Measurements from ENCODE around the gene STAG1.
A peak's percentile ranks its signal among the peaks of the same experiment; 100 is the strongest.

Gene STAG1

DNA sequence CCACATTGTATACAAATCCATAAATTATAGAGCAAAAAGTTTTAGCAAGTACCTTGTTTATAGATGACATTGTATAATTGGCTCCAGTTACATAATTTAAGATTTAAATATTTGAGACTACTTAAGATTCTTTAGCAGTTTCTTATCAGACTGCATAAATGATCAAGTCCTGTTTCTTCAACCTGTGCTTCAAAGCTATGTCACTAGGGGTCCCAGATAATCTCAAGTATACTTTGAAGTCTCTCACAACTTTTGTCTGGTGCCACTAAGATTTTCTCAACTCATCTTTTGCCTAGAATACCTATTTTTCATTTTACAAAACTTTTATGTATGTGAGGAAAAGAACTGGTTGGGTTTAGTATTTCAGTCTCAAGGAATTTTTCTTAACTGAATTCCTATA is 205.5 kb downstream of the STAG1 start:
- Histone ChIP-seq H4K20me1 (ENCODE audit: insufficient read depth, low read length, poor library complexity, severe bottlenecking) (no peaks in the 10 kb centered on the region), H3K9ac (ENCODE audit: low read depth, low read length, poor library complexity, severe bottlenecking) (no peak overlapping the region), H3K9me3 (ENCODE audit: insufficient read depth, low read depth, low read length) (no peaks in the 10 kb centered on the region), H2AFZ (ENCODE audit: low read length) (no peak overlapping the region), H3K4me3 (ENCODE audit: low read length, poor library complexity, severe bottlenecking) (no peak overlapping the region), H3K4me1 (ENCODE audit: insufficient read depth, low read length, poor library complexity, severe bottlenecking) (peaks cover 10% of the 10 kb centered on the region), H3K79me2 (ENCODE audit: insufficient read depth, low read length) (peaks cover 10% of the 10 kb centered on the region; the same call in 1 of the 2 replicates), H3K9me2 (replicated peaks; ENCODE audit: low read depth, low read length) (no peaks in the 10 kb centered on the region), H3K36me3 (ENCODE audit: insufficient read depth, low read length) (peaks cover 10% of the 10 kb centered on the region; the same call in 1 of the 2 replicates), H3K27me3 (ENCODE audit: insufficient read depth, low read length, poor library complexity, severe bottlenecking) (no peaks in the 10 kb centered on the region), H3F3A (ENCODE audit: low read depth) (no peaks in the 10 kb centered on the region), H3K4me2 (ENCODE audit: low read depth, low read length, poor library complexity, severe bottlenecking) (no peak overlapping the region)
- TF ChIP-seq, protein P1, sequence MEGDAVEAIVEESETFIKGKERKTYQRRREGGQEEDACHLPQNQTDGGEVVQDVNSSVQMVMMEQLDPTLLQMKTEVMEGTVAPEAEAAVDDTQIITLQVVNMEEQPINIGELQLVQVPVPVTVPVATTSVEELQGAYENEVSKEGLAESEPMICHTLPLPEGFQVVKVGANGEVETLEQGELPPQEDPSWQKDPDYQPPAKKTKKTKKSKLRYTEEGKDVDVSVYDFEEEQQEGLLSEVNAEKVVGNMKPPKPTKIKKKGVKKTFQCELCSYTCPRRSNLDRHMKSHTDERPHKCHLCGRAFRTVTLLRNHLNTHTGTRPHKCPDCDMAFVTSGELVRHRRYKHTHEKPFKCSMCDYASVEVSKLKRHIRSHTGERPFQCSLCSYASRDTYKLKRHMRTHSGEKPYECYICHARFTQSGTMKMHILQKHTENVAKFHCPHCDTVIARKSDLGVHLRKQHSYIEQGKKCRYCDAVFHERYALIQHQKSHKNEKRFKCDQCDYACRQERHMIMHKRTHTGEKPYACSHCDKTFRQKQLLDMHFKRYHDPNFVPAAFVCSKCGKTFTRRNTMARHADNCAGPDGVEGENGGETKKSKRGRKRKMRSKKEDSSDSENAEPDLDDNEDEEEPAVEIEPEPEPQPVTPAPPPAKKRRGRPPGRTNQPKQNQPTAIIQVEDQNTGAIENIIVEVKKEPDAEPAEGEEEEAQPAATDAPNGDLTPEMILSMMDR (conservative IDR thresholded peaks at IDR 0.05; ENCODE audit: low read length): peak; percentile 58
- TF ChIP-seq EZH2phosphoT487 (IDR thresholded peaks at IDR 0.05; ENCODE audit: borderline replicate concordance): no peak

DNA sequence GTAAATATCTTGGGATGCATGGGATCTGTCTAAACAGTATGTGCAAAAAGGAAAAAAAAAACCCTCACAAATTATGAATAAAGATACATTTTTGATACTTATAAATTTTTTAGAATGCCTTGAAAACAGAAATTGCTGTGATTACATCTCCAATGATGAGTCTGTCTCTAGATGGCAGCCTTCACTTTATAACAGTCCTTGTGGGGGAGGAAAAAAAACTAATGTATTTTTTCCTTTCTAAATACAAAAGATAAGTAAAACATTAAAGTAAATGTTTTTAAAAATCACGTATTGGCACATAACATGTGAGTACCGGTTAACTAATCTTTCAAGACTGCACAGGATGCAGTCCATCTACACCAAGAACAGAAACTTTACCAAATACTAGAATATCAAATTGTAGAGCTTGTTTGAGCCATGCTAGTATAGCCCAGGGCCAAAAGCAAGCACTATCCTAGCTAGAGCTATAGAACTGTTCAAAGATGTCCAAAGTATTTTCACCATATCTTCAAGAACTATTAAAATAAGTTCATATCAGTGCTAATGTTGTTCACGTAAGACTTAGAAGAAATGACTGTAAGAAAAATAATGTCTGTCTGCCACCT is 206.4 kb downstream of the STAG1 start:
- no peak overlapping the region for H3K9ac ChIP-seq (ENCODE audit: low read depth, low read length, poor library complexity, severe bottlenecking)
- H3K9me3 ChIP-seq (ENCODE audit: insufficient read depth, low read depth, low read length): no peaks in the 10 kb centered on the region
- H3F3A ChIP-seq (ENCODE audit: low read depth): no peaks in the 10 kb centered on the region
- no peaks in the 10 kb centered on the region for H4K20me1 ChIP-seq (ENCODE audit: insufficient read depth, low read length, poor library complexity, severe bottlenecking)
- no peak overlapping the region for H2AFZ ChIP-seq (ENCODE audit: low read length)
- no peak for TF ChIP-seq EZH2phosphoT487 (IDR thresholded peaks at IDR 0.05; ENCODE audit: borderline replicate concordance)
- TF ChIP-seq, protein P1 (conservative IDR thresholded peaks at IDR 0.05; ENCODE audit: low read length): peak; percentile 54
- peaks cover 10% of the 10 kb centered on the region for H3K4me1 ChIP-seq (ENCODE audit: insufficient read depth, low read length, poor library complexity, severe bottlenecking)
- no peak overlapping the region for H3K4me3 ChIP-seq (ENCODE audit: low read length, poor library complexity, severe bottlenecking)
- H3K36me3 ChIP-seq (ENCODE audit: insufficient read depth, low read length): peaks cover 18% of the 10 kb centered on the region
- H3K79me2 ChIP-seq (ENCODE audit: insufficient read depth, low read length): peaks cover 8% of the 10 kb centered on the region; the same call in 1 of the 2 replicates
- H3K4me2 ChIP-seq (ENCODE audit: low read depth, low read length, poor library complexity, severe bottlenecking): no peak overlapping the region
- H3K9me2 ChIP-seq (replicated peaks; ENCODE audit: low read depth, low read length): no peaks in the 10 kb centered on the region
- H3K27me3 ChIP-seq (ENCODE audit: insufficient read depth, low read length, poor library complexity, severe bottlenecking): no peaks in the 10 kb centered on the region

DNA sequence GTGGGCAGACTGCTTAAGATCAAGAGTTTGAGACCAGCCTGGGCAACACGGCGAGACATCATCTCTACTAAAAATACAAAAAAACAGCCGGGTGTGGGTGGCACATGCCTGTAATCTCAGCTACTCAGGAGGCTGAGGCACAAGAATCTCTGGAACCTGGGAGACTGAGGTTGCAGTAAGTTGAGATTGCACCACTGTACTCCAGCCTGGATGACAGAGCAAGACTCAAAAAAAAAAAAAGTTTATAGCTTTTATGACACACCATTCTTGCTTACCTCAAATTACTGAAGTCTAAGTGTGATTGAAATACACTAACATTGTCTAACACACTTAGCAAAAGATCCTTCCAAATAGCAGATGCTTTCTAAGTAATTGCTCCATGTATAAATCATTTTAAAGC is 207.6 kb downstream of the STAG1 start:
- no peak for TF ChIP-seq EZH2phosphoT487 (IDR thresholded peaks at IDR 0.05; ENCODE audit: borderline replicate concordance)
- TF ChIP-seq, protein P1 (conservative IDR thresholded peaks at IDR 0.05; ENCODE audit: low read length): no peak
- H3K36me3 ChIP-seq (ENCODE audit: insufficient read depth, low read length): peaks cover 19% of the 10 kb centered on the region
- no peaks in the 10 kb centered on the region for H4K20me1 ChIP-seq (ENCODE audit: insufficient read depth, low read length, poor library complexity, severe bottlenecking)
- H3K9me2 ChIP-seq (replicated peaks; ENCODE audit: low read depth, low read length): no peaks in the 10 kb centered on the region
- no peak overlapping the region for H3K9ac ChIP-seq (ENCODE audit: low read depth, low read length, poor library complexity, severe bottlenecking)
- H2AFZ ChIP-seq (ENCODE audit: low read length): no peak overlapping the region
- no peaks in the 10 kb centered on the region for H3K9me3 ChIP-seq (ENCODE audit: insufficient read depth, low read depth, low read length)
- no peak overlapping the region for H3K4me2 ChIP-seq (ENCODE audit: low read depth, low read length, poor library complexity, severe bottlenecking)
- peaks cover 8% of the 10 kb centered on the region; the same call in 1 of the 2 replicates for H3K79me2 ChIP-seq (ENCODE audit: insufficient read depth, low read length)
- no peak overlapping the region for H3K4me3 ChIP-seq (ENCODE audit: low read length, poor library complexity, severe bottlenecking)
- no peaks in the 10 kb centered on the region for H3K27me3 ChIP-seq (ENCODE audit: insufficient read depth, low read length, poor library complexity, severe bottlenecking)
- no peaks in the 10 kb centered on the region for H3F3A ChIP-seq (ENCODE audit: low read depth)
- H3K4me1 ChIP-seq (ENCODE audit: insufficient read depth, low read length, poor library complexity, severe bottlenecking): peaks cover 10% of the 10 kb centered on the region

Data from Loucy (cell line).